Measurements from ENCODE around the gene CEP135. TPM values are rescaled to one million over a fixed set of nuclear protein-coding genes. Genes with fewer than 3 reads are reported as not detected.
"Not testable (repeated sequence)": the region's sequence is repeated elsewhere in the genome, so short reads cannot be mapped to it uniquely, and the experiment has no call there.

The CEP135 gene
- total RNA-seq, 1 donor from 2014 or later, result 30.2 TPM

DNA sequence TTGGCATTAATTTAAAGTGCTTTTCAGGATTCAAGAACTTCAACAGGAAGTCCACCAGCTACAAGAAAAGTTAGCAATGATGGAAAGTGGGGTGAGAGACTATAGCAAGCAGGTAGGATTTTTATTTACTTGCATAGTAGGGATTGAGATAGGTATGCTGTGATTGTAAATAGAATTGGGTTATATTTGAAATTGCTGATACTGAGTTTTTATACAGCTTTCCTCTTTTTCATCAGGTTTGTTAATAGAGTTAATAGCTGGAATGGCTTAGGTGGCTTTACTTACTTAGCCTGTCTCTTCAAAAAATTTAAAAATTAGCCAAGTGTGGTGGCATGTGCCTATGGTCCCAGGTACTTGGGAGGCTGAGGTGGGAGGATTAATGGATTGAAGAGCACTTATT, 10.9 kb downstream of the CEP135 start:
- Mint-ChIP-seq H3K27me3 (no peaks in the 10 kb centered on the region), H3K4me3 (no peak overlapping the region), H3K36me3 (ENCODE audit: low read depth) (peaks cover 85% of the 10 kb centered on the region), H3K4me1 (peaks cover 2% of the 10 kb centered on the region), H3K9me3 (no peaks in the 10 kb centered on the region), H3K27ac (no peak overlapping the region)
- TF ChIP-seq, protein P1, sequence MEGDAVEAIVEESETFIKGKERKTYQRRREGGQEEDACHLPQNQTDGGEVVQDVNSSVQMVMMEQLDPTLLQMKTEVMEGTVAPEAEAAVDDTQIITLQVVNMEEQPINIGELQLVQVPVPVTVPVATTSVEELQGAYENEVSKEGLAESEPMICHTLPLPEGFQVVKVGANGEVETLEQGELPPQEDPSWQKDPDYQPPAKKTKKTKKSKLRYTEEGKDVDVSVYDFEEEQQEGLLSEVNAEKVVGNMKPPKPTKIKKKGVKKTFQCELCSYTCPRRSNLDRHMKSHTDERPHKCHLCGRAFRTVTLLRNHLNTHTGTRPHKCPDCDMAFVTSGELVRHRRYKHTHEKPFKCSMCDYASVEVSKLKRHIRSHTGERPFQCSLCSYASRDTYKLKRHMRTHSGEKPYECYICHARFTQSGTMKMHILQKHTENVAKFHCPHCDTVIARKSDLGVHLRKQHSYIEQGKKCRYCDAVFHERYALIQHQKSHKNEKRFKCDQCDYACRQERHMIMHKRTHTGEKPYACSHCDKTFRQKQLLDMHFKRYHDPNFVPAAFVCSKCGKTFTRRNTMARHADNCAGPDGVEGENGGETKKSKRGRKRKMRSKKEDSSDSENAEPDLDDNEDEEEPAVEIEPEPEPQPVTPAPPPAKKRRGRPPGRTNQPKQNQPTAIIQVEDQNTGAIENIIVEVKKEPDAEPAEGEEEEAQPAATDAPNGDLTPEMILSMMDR (IDR thresholded peaks at IDR 0.05), result no peak
- POLR2A ChIA-PET, result no interaction called here
- intact Hi-C loops (cut with micrococcal nuclease), result no loop called here
- ATAC-seq (ENCODE audit: low read depth), result no peak
- no peak for DNase-seq
- CTCF ChIA-PET, result no interaction called here

DNA sequence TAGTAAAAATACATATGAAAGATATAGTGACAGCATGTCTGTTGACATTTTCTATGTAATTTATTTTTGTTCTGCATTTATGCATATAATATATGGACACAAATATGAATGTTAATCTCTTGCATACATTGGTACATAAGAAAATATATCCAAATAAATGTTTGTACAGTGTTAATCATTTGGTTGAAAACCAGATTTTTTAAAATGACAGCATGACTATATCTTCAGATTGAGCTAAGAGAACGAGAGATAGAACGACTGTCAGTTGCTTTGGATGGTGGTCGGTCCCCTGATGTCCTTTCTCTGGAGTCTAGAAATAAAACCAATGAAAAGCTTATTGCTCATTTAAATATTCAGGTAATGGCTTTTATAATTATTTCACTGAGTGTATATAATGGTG, 15.3 kb downstream of the CEP135 start:
- ChIA-PET POLR2A (interaction anchor here (0.6 to 2.8 kb wide), 2 partner anchors 15 to 61 kb away, joined by 3 to 8 read pairs; partner anchors contain the start of gene CEP135), CTCF (no interaction called here)
- TF ChIP-seq, protein P1 (IDR thresholded peaks at IDR 0.05), result no peak
- no peaks in the 10 kb centered on the region for H3K27me3 Mint-ChIP-seq
- no peak overlapping the region for H3K27ac Mint-ChIP-seq
- H3K4me3 Mint-ChIP-seq, result no peak overlapping the region
- no peaks in the 10 kb centered on the region for H3K9me3 Mint-ChIP-seq
- DNase-seq (no peak), ATAC-seq (ENCODE audit: low read depth) (no peak)
- H3K36me3 Mint-ChIP-seq (ENCODE audit: low read depth), result peaks cover 74% of the 10 kb centered on the region
- peaks cover 2% of the 10 kb centered on the region for H3K4me1 Mint-ChIP-seq
- intact Hi-C loops (cut with micrococcal nuclease), result loop anchor here (2.0 kb wide), 1 partner anchor 13 kb away; no protein-coding TSS in a partner anchor

DNA sequence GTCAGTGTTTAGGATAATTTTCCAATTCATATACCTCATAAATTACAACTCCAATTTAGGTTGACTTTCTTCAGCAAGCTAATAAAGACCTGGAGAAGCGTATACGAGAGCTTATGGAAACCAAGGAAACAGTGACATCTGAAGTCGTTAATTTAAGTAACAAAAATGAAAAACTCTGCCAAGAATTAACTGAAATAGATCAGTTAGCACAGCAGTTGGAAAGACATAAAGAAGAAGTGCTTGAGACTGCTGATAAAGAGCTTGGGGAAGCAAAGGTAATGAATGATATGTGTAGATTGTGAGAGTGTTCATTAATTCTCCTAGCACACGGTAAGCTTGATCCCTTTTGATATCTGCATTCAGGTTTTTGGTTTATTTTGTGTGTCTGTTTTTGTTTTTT, 16.8 kb downstream of the CEP135 start:
- POLR2A ChIA-PET, result interaction anchor here (2.8 kb wide), 1 partner anchor 17 kb away, joined by 8 read pairs; the partner anchor contains the start of gene CEP135
- TF ChIP-seq, protein P1 (IDR thresholded peaks at IDR 0.05), result no peak
- H3K36me3 Mint-ChIP-seq (ENCODE audit: low read depth), result peaks cover 65% of the 10 kb centered on the region
- no peaks in the 10 kb centered on the region for H3K9me3 Mint-ChIP-seq
- no peak overlapping the region for H3K4me3 Mint-ChIP-seq
- H3K4me1 Mint-ChIP-seq, result peaks cover 2% of the 10 kb centered on the region
- H3K27me3 Mint-ChIP-seq, result no peaks in the 10 kb centered on the region
- ATAC-seq (ENCODE audit: low read depth), result no peak
- intact Hi-C loops (cut with micrococcal nuclease), result loop anchor here (2.0 kb wide), 1 partner anchor 15 kb away; no protein-coding TSS in a partner anchor
- CTCF ChIA-PET, result interaction anchor here (0.7 kb wide), 1 partner anchor 10 kb away, joined by 3 read pairs; no protein-coding TSS in a partner anchor
- DNase-seq, result no peak
- no peak overlapping the region for H3K27ac Mint-ChIP-seq

DNA sequence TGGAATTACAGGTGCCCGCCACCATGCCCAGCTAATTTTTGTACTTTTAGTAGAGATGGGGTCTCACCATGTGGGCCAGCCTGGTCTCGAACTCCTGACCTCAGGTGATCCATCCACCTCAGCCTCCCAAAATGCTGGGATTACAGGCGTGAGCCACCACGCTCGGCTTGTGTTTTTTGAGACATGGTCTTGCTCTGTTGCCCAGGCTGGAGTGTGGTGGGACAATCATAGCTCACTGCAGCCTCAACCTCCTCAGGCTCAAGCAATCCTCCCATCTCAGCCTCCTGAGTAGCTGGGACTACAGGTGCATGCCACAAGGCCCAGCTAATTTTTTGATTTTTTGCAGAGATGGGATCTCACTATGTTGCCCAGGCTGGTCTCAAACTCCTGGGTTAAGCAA, 17.6 kb downstream of the CEP135 start:
- CTCF ChIA-PET; H3K27ac Mint-ChIP-seq; H3K27me3 Mint-ChIP-seq; H3K9me3 Mint-ChIP-seq; H3K4me3 Mint-ChIP-seq; DNase-seq; H3K4me1 Mint-ChIP-seq; ATAC-seq (ENCODE audit: low read depth); intact Hi-C loops (cut with micrococcal nuclease): not testable (repeated sequence)
- POLR2A ChIA-PET, result interaction anchor here (2.8 kb wide), 1 partner anchor 18 kb away, joined by 8 read pairs; the partner anchor contains the start of gene CEP135
- peaks cover 65% of the 10 kb centered on the region for H3K36me3 Mint-ChIP-seq (ENCODE audit: low read depth)

DNA sequence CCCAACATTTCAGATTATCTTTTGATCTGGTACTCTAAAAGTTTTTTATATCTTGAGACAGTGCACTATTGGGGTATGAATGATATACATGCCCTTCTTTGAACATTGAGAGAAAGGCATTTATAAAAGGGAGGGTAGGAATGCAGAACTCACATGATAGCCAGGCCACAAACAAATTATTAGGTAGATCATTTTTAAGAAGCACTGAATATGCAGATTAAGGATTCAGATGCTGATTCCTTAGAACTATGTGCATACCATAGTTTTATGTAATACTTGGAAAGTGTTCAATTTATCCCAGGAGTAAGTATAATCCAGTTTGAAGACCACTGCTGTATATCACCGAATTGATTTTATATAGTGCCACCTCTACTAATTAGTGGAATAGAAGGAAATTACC, 18.6 kb downstream of the CEP135 start:
- H3K27ac Mint-ChIP-seq, result no peak overlapping the region
- POLR2A ChIA-PET, result no interaction called here

More for the DNA sequence above, 18.6 kb downstream of the CEP135 start:
- CTCF ChIA-PET, result no interaction called here
- TF ChIP-seq, protein P1 (IDR thresholded peaks at IDR 0.05), result no peak
- intact Hi-C loops (cut with micrococcal nuclease), result no loop called here
- no peak for DNase-seq
- H3K4me3 Mint-ChIP-seq, result no peak overlapping the region
- peaks cover 67% of the 10 kb centered on the region for H3K36me3 Mint-ChIP-seq (ENCODE audit: low read depth)
- no peak for ATAC-seq (ENCODE audit: low read depth)
- peaks cover under 1% of the 10 kb centered on the region for H3K4me1 Mint-ChIP-seq
- H3K27me3 Mint-ChIP-seq, result no peaks in the 10 kb centered on the region
- no peaks in the 10 kb centered on the region for H3K9me3 Mint-ChIP-seq

Data from activated B cell treated with CpG ODN at 0.5 μM for 24 hours (primary cell).